Dermis microvascular lymphatic vessel endothelial cell (primary cell): ENCODE data around the gene MROH2B. TPM values are rescaled to one million over a fixed set of nuclear protein-coding genes. Genes with fewer than 3 reads are reported as not detected.
A peak's percentile ranks its signal among the peaks of the same experiment; 100 is the strongest.

Experiments
- DNase-seq, 2 donors: peaks; one replicate each; pipeline versions ENCODE4 v3.0.0 to v3.0.0-alpha.2; 2010; ENCODE audit warnings: low read depth in 2 of 2
- total RNA-seq: library from RNA; depleted of rRNA; stranded (reverse); fragments of >200 nt; gene quantifications from 2 replicates; pipeline ENCODE4 v1.2.1, GENCODE V29; 2014

MROH2B gene
- total RNA-seq, 1 donor from 2014 or later: not detected

DNA sequence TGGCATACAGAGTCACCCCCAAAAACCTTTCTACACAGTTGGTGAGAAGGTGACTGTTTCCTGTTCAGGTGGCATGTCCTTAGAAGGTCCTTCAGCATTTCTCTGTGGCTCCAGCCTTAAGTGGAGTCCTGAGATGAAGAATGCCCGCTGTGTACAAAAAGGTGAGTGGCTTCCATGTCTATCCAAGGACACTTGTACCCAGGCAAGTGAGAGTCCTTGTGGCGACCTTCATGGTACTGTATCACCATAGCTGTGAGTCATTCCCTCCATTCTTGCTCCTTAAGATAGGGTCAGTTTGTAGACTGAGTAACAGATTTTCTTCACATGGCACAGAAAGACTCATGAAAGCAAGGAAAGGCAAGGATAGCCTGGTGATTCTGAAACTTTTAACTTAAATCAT lies 98.7 kb downstream of the MROH2B start:
- DNase-seq: no peak

DNA sequence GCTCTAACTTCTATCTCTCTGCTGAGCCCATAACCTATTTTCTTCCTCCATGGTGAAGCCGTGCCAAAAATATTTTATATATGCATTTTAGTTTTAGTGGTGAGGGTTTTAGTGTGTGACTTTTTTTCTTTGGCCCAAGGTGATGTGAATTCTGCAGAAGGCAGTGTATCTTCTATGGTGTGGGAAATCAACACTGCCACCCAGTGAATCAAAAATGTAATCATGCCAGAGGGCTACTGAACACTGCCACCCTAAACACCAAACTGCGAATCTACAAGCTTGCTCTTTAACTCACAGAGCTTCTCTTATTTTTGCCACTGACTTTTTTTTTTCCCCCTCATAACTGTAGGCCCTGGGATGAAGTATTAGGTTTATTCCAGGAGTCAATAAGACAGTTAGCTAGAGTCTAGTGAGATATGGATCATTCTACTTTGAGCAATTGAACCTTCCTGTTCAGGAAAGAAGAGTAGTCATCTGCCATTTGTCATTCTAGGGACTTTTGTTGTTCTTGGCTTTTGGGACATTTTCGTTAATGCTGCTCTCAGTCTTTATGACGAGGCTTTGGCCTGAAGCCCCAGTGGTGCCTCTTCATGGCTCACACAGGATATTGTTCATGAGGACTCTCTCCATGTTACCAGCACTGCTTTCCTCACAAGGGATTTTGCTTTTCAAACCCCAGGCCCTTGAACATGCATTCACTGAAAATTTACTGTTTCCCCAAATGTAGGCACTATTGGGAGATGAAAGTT lies 108.8 kb downstream of the MROH2B start:
- DNase-seq: peak; percentile 4 to 15

DNA sequence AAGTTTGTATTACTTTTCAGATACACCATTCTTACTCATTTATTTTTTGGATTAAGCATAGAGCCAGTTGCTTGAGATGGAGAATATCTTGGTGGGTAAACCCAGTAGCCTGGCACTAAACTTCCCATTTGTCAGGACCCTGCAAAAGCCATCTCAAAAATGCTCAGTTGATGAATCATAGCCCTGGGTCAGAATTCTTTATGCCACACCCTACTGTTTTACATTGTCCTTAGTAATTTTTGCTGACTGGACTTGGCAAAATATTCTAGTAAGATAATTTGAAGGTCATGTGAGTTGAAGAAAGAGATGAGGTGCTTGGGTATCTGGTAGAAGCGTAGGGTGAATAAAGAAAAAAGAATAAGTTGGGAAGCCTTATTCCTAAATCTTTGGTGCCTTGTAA lies 111.1 kb downstream of the MROH2B start:
- no peak for DNase-seq

DNA sequence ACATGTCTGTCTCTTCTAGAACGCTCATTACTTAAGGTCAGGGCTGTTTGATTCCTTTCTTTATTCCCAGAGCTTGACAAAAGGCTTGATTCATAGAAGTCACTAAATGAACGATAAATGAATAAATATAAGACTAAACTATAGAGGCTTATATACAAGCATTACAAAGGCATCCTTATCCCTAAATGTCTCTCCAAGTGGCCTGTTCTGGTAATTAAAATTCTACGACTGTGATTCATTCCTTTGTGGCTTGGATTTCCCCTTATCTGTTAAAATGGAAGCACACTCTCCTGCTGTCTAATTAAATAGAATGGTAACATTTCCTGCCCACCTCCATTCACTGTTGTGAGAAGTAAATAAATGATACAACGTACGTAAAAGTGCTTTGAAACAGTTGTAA lies 112.3 kb downstream of the MROH2B start:
- DNase-seq: no peak

DNA sequence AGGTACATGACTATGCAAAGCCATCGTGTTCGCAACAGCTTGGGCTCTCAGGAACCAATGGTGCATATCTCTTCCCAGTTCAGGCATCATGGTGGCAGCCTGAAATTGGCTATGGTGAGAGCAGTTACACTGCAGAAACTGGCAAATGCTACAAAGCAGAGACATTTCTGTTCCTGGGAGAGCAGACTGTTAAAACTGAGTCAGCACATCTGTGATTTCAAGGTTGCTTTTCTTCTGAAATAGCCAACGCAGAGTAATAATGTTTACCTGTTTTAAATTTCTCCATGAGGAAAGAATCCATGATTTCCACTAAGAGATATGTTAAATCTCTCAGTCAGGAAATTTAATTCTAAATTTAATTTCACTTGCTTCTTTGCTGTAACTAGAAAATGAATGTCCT lies 114.1 kb downstream of the MROH2B start:
- DNase-seq: no peak

DNA sequence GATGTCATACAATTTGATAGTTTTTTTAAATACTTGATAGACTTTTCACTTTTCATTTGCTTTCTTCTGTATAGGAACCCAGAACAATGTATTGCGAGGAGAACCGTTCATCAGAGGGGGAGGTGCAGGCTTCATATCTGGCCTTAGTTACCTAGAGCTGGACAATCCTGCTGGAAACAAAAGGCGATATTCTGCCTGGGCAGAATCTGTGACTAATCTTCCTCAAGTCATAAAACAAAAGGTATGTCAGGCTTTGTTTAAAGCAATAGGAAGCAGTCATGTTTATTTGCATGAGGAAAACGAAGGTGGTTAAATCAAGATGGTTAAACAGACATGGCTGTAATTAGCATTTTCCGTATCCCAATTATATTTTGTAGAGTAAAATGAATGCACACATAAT lies 115.8 kb downstream of the MROH2B start:
- peak in 1 of 2 donors; percentile 15 for DNase-seq

Other genes with a start within 250 kb of the MROH2B start
- gene RPL37, start 236.1 kb downstream of the MROH2B start, total RNA-seq: 1,577 and 2,023 TPM in 2 replicates
- 34.0 and 38.9 TPM in 2 replicates for gene CARD6, start 230.0 kb downstream of the MROH2B start, total RNA-seq
- under 0.01 and 0.51 TPM in 2 replicates for gene C7, start 161.8 kb downstream of the MROH2B start, total RNA-seq
- not detected in 2 replicates for gene C6, start 142.2 kb upstream of the MROH2B start, total RNA-seq